NCI-H1694 treated with DMSO at 0.1 percent for 48 hours (cell line): Measurements from ENCODE around the gene EIF2D.
A peak's percentile ranks its signal among the peaks of the same experiment; 100 is the strongest.

Experiments
- DNase-seq: peaks from one replicate; lab custom pipeline; 2025; lab: John Stamatoyannopoulos, UW

EIF2D gene

DNA sequence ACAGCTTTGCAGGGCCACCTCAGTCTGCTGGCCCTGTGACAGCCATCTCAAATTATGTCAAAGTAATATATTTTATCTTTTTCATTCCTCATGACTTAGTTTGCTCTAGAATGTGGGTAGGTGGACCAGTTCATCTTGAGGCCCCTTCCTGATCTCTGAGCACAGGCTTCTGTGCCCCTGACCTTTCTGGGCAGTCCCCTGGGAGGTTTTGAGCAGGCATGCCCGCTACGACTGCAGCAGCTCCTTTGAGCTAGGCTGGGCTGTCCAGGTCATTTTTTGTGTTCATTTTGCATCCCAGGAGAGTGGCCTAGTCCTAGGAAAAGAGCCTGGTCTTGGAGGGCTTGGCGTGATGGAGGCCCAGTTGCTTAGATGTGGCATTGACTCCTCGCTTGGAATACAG is 42.7 kb downstream of the EIF2D start:
- no peak for DNase-seq

GRCh38 chr1:206568779-206569352 is 43.4 kb downstream of the EIF2D start:
- no peak for DNase-seq

DNA sequence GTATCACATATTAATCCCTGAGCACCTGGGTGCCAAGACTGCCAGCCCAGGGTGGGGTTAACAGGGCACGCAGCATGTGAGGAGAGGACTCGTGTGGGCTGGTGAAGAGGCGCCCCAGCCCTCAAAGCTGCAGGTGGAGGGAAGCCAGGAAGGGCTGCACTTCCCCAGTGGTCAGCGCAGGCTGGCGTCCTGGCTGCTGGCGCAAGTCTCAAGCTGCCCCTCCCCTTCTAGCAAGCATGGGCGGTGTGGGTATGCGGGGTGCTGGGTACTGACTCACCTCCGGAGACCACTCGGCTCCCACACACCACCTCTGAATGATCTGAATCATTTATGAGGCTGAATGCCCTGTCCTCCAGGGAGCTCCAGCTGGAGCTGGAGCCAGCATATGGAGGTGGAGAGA is 44.0 kb downstream of the EIF2D start:
- no peak for DNase-seq

GRCh38 chr1:206566999-206567398 is 45.3 kb downstream of the EIF2D start:
- no peak for DNase-seq

- DNase-seq: no peak
Measured at GRCh38 chr1:206565995-206566394, 46.3 kb downstream of the EIF2D start.

- no peak for DNase-seq
Measured at GRCh38 chr1:206563367-206564207, 48.7 kb downstream of the EIF2D start.

DNA sequence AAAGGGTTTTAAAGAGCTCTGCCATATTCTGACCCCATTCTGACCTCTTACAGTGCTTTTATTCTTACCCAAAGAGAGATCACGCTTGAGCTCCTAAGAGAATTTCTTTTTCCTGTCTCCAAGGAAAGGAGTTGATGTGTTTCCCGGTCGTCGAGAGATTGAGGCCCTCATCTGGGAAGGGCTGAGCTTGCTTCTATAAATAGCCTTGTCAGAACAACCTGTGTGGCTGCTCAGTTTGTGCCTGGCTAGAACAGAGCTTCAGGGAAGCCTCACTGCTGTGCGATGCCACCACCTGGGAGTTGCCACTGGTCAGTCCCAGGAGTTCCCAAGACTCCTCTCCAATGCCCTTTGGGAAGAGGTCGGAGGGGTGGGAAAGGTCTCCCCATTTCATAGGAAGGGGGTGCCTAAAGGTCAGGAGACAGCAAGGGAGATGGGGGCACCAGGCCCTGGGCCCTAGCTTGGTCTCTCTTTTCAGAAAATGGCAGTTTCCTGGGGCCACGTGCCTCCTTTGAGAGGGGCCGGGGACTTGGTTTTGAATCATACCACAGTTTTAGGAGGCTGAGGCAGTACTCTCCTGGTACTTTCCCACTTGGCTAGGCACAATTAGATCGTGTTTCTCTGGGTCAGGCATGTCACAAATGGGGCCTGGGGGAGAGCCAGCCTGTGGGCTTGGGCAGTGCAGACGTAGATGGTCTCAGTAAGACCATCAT is 52.1 kb downstream of the EIF2D start:
- no peak for DNase-seq

DNA sequence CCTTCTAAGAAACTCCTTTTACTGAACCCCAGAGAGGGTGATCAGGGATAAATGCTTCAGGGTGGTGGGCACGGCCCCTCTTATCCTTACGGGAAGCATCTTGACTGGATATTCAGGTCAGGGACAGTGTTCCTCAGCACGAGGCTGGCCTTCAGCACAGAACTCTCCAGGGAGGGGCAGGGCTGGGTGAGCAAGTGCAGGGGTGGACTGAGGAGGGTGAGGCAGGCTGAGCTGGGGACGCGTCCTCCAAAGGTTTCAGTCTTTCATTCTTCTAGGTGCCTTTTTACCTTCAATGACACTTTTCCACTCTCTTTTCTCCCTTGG is 52.6 kb downstream of the EIF2D start:
- no peak for DNase-seq

DNA sequence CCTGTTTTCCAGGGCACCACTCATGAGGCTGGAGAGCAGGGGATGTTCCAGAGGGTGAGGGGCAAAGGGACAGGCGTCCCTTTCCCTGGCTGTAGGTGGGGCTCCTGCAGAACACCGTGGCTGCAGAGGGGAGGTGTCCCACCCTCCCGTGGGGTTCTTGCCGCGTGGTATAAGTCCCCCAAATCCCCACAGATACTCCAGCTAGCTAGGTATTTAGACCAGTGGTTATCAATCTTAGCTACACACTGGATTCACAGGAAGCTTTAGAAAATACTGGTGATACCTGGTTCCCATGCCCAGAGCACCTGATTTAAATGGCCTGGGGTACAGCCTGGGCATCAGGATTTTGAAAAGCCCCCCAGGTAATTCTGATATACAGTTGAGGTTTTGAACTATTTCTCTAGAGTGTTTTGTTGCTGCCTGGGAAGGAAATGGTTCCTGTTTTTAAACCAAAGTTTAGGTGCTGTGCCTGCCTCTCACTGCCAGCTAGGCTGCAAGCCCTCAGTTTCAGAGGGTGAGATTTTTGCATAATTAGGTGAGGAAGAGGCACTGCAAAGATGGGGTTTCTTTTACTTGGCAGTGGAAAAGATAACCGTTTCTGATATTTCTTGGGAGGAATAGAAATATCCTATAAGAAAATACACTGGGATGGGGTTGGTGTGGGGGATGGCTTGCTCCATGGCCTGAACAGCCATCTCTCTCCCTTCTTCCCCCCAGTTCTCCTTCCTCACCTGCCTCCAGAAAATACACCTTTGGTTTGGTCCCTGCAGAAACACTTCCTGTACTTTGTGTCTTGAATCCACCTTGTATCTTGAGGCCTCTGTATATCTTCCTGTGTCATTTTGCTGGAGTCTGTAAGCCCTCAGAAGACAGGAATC is 53.2 kb downstream of the EIF2D start:
- DNase-seq: no peak

- no peak for DNase-seq
Measured at GRCh38 chr1:206557636-206558473, 54.4 kb downstream of the EIF2D start.

DNA sequence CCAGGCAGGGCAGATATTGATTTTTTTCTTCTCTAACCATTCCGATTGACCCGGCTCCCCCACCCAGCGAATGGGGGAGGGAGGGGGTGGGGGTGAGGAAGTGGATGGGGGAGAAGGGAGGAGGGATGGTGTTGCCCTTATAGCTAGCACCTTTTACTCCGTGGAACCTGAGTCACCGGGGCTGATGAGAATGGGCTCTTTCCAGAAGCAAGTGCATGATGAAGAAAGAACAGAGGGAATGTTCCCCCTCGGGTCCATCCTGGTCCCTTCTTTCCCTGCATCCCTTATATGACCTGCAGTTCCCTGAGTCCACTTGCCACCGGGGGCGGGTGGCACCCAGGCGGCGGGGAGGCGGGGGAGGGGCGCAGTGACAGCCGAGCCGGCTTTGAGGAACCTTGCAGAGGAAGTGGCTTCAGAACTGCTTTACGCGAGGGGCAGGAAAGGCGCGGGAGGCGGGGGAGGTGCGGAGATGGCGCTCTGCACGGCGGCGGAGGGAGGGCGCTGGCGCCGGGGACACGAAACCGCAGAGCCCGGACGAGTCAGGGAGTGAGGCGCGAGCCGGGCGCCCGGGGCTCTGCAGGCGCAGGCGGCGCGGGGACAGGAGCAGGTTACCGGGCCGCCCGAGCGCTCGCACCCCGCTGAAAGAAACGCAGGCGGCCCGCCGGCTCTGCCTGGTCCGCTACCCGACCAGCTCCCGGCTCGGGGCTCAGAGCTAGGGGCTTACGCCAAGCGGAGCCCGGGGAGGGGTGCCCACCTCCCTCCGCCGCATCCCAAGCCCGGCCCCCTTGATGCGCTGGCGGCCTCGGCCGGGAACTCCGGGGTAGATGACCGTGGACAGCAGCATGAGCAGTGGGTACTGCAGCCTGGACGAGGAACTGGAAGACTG is 55.3 kb downstream of the EIF2D start:
- DNase-seq: peak; percentile 20

DNA sequence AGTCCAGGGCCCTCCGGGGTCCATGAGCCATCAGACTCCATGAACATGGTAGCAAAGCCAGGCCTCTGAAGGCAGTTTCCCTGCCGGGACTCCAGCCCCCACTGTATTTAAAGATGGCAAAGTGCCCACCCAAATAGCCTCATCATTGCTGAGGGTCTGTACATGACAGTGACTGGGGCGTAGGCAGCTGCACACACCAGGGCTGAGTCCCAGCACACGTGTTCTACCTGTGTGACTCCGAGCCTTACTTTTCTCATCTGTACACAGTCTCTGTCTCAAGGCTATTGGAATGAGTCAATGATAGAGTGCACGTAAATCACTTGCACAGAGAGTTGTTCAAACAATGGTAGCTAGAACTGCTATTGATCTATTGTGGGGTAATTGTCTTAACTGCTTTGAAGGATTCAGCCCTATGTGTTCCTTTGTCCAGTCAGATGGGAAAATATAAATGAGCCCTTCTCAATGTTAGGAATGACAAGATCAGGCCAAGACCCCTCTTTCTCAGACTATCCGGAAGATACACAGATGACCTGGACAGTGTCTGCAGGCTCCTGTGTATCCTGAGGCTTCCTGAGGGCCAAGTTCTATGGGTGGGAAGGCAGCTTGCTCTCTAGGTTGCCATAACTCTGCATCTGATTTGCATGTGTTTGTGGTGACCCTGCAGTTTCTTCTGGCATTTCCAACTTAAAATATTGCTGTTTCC is 56.1 kb downstream of the EIF2D start:
- DNase-seq: no peak

DNA sequence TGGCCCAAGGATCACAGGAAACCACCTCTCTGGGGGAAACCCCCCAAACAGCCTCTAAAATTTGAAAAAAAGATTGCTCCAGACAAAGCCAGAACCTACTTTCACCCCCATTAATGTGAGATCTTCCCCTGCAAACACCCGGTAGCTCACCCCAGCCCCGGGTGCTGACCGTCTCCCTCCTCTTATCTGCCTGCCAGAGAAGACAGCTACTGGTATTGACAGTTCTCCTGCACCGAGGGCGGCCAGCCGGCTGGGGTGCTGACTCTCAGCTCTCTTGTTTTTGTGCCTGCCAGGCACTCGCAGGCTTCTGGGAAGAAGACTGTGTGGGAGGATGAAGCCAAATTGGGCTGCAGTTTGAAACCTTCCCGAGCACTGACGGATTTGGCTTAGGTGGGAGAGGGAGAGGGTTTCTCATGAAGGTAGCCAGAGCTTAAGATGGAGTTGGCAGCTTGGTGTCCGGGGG is 56.8 kb downstream of the EIF2D start:
- no peak for DNase-seq

- no peak for DNase-seq
Measured at GRCh38 chr1:206554701-206555472, 57.4 kb downstream of the EIF2D start.

- DNase-seq: no peak
Measured at GRCh38 chr1:206554211-206554610, 58.1 kb downstream of the EIF2D start.

- DNase-seq: no peak
Measured at GRCh38 chr1:206551986-206552326, 60.3 kb downstream of the EIF2D start.

DNA sequence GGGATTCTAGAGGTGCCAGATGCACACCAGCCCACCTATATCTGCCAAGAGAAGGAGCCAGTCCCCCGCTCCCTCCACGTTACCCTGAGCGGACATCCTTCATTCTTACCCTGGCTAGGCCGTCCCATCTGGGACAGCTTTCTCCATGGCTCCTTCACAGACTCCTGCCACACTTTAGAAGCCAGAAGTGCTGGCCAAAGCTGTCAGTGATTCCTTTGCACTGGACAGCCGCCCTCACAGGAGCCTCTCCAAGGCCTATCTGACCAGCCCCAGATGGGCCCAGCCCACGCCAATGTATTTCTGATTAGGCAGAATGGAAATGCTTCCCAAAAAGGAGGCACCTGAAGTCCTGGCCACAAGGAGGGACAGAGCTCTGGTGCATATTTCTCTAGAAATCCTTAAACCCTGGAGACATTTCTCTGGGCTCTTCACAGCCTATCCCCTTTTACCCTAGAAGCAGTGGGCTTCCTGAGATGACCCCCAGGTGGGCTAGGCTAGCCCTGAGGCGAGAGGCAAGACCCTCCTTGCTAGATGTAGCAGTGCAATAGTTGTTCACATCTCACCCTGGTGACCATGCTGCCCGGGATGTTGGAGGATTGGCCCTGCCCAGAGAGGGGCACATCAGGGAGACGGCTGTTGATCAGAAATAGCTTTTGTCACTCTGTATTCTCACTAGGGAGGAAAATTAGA is 60.8 kb downstream of the EIF2D start:
- no peak for DNase-seq

- peak; percentile 26 for DNase-seq
Measured at GRCh38 chr1:206550446-206550845, 61.8 kb downstream of the EIF2D start.
